B cell (primary cell): ENCODE results near the gene KCNH8.

Experiments
- CTCF ChIP-seq: fragments of 200-600 bp; IDR thresholded peaks from one replicate; pipeline ENCODE4 v1.8.0; 2022; ENCODE audit warnings: antibody characterized with exemption, mild to moderate bottlenecking
- EZH2 ChIP-seq: IDR thresholded peaks from 2 replicates; pipeline ENCODE4 v1.6.1; 2012; ENCODE audit warnings: borderline replicate concordance, low read depth, mild to moderate bottlenecking, moderate library complexity, low read length; ENCODE audit not compliant: insufficient read depth, poor library complexity, severe bottlenecking

- no peak for TF ChIP-seq CTCF
- no peak for TF ChIP-seq EZH2
Observed at GRCh38 chr3:19531426-19531825, 383.1 kb downstream of the KCNH8 start.
